ENCODE measurements around the gene MT1B. TPM values are rescaled to one million over a fixed set of nuclear protein-coding genes. Genes with fewer than 3 reads are reported as not detected.
A peak's percentile ranks its signal among the peaks of the same experiment; 100 is the strongest.

Gene MT1B
- total RNA-seq, 2 donors from 2014 or later, result not detected

DNA sequence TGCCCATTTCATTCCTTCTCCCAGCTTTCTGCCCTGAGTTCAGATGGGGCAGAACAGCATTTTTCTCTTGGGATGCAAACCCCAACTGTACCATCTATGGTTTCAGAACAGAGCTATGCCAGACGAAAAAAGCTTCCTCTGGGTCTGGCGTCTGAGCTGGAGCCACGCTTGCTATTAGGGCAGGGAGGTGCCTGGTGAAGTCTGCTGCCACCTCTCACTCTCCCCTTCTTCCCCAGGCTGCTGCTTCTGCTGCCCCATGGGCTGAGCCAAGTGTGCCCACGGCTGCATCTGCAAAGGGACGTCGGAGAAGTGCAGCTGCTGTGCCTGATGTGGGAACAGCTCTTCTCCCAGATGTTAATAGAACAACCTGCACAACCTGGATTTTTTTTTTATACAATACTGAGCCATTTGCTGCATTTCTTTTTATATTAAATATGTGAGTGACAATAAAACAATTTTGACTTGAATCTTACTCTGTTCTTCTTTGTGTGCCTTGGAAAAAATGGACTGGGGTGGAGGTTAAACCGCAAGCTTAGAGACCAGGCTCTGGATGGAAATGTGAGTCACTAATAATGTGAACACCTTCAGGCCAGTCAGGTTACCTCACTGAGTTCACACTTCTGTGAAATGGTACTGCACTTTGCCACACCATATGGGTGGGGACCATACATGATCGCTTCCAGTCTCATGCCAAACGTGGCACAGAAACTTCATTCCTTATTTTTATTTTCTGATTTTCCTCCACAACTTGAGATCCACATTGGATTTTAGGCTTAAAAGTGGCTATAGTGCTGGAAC lies 14.9 kb upstream of the MT1B start:
- peaks cover 100% of the 10 kb centered on the region for H3K27me3 Mint-ChIP-seq (ENCODE audit: insufficient read depth)
- Histone ChIP-seq H3K27ac (ENCODE audit: low read depth, low read length) (no peak overlapping the region), H3K4me3 (ENCODE audit: low read length) (no peak overlapping the region), H3K9ac (ENCODE audit: extremely low read depth, low read length, poor library complexity, severe bottlenecking) (no peak overlapping the region), H3K4me1 (ENCODE audit: control insufficient read depth, insufficient read depth, low read length) (no peaks in the 10 kb centered on the region), H3K36me3 (ENCODE audit: control insufficient read depth, insufficient read depth, low read length) (no peaks in the 10 kb centered on the region), H3K9me3 (ENCODE audit: control insufficient read depth, low read length) (no peaks in the 10 kb centered on the region), H3K27me3 (ENCODE audit: control insufficient read depth, insufficient read depth, low read length, poor library complexity, severe bottlenecking) (peaks cover 100% of the 10 kb centered on the region)
- no peaks in the 10 kb centered on the region for H3K36me3 Mint-ChIP-seq (ENCODE audit: low read depth)
- TF ChIP-seq, protein P1, sequence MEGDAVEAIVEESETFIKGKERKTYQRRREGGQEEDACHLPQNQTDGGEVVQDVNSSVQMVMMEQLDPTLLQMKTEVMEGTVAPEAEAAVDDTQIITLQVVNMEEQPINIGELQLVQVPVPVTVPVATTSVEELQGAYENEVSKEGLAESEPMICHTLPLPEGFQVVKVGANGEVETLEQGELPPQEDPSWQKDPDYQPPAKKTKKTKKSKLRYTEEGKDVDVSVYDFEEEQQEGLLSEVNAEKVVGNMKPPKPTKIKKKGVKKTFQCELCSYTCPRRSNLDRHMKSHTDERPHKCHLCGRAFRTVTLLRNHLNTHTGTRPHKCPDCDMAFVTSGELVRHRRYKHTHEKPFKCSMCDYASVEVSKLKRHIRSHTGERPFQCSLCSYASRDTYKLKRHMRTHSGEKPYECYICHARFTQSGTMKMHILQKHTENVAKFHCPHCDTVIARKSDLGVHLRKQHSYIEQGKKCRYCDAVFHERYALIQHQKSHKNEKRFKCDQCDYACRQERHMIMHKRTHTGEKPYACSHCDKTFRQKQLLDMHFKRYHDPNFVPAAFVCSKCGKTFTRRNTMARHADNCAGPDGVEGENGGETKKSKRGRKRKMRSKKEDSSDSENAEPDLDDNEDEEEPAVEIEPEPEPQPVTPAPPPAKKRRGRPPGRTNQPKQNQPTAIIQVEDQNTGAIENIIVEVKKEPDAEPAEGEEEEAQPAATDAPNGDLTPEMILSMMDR (conservative IDR thresholded peaks at IDR 0.05), result no peak
- no peak overlapping the region for H3K4me3 Mint-ChIP-seq
- DNase-seq, result no peak
- H3K4me1 Mint-ChIP-seq, result peaks cover 17% of the 10 kb centered on the region
- H3K27ac Mint-ChIP-seq, result no peak overlapping the region
- no peaks in the 10 kb centered on the region for H3K9me3 Mint-ChIP-seq
- WGBS, 2 experiments (ENCODE audit: insufficient coverage in 1 of 2, insufficient read length in 1 of 2), result 19 to 37% methylated on average over 3 to 9 of the region's 9 CpGs

DNA sequence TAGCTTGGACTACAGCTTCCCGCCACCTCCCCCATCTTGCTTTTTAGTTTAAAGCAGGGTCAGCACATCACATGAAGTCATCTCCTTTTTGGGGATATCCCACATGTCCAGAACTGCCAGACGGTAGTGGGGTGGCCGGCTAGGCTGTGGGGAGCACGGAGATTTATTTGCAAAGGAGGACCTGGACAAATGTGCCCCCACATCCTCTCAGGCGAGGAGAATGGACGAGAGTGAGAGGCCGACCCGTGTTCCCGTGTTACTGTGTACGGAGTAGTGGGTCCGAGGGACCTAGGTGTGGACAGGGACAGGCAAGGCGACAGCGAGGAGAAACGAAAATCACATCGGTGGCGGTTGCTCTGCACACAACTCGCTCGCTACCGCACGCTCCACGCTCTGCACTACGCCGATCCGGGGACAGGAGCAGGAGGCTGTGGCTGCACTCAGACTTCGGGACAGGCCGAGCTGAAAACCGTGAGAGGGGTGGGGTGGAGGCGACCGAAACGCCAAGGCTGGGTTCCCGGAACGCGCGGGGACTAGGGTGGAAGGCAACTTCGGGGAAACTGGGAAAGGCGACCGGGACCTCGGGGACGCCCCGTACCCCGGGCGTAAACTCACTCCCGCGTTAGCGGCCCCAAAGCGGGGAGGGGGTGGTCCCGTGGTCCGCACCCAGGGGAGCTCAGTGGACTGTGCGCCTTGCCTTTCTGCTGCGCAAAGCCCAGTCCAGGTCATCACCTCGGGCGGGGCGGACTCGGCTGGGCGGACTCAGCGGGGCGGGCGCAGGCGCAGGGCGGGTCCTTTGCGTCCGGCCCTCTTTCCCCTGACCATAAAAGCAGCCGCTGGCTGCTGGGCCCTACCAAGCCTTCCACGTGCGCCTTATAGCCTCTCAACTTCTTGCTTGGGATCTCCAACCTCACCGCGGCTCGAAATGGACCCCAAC lies 13.6 kb upstream of the MT1B start, which contains the start of gene MT1A:
Gene MT1A, plus strand, starts transcription at position 853 of the 937 bp plus-strand sequence. Its CDS starts 73 bp downstream, at position 926.
- no peaks in the 10 kb centered on the region for H3K36me3 ChIP-seq (ENCODE audit: control insufficient read depth, insufficient read depth, low read length)
- peak within 1 kb of the TSS; percentile 70 for H3K4me3 ChIP-seq (ENCODE audit: low read length)
- H3K27me3 ChIP-seq (ENCODE audit: control insufficient read depth, insufficient read depth, low read length, poor library complexity, severe bottlenecking), result peaks cover 100% of the 10 kb centered on the region
- H3K9me3 ChIP-seq (ENCODE audit: control insufficient read depth, low read length), result no peaks in the 10 kb centered on the region
- peak within 1 kb of the TSS; percentile 49 for H3K4me3 Mint-ChIP-seq
- TF ChIP-seq, protein P1 (conservative IDR thresholded peaks at IDR 0.05), result no peak
- H3K27ac ChIP-seq (ENCODE audit: low read depth, low read length), result no peak within 1 kb of the TSS
- no peak within 1 kb of the TSS for H3K9ac ChIP-seq (ENCODE audit: extremely low read depth, low read length, poor library complexity, severe bottlenecking)
- H3K4me1 ChIP-seq (ENCODE audit: control insufficient read depth, insufficient read depth, low read length), result no peaks in the 10 kb centered on the region
- DNase-seq, result peak; percentile 88
- H3K27ac Mint-ChIP-seq, result no peak within 1 kb of the TSS
- H3K27me3 Mint-ChIP-seq (ENCODE audit: insufficient read depth), result peaks cover 100% of the 10 kb centered on the region
- peaks cover 15% of the 10 kb centered on the region for H3K4me1 Mint-ChIP-seq
- H3K36me3 Mint-ChIP-seq (ENCODE audit: low read depth), result no peaks in the 10 kb centered on the region
- WGBS, 2 experiments (ENCODE audit: insufficient coverage in 1 of 2, insufficient read length in 1 of 2), result 5 to 6% methylated on average over 21 to 68 of the region's 68 CpGs
- no peaks in the 10 kb centered on the region for H3K9me3 Mint-ChIP-seq

DNA sequence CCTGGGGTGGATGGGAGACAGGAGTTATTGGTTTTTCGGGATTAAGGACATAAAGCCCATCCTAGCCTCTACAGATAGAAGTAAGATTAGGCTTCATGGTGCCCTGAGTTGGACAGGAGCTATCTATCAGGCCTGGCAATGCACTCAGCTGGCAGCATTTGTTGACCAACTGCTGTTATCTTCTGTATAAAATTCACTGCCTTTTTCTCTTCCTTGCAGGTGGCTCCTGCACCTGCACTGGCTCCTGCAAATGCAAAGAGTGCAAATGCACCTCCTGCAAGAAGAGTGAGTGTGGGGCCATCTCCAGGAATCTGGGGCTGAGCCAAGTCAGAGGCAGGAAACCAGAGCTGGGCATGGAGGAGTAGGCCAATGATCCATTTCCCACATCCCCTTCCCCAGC lies 12.6 kb upstream of the MT1B start:
- Mint-ChIP-seq H3K27ac (no peak overlapping the region), H3K4me1 (peaks cover 21% of the 10 kb centered on the region), H3K9me3 (no peaks in the 10 kb centered on the region), H3K4me3 (no peak overlapping the region), H3K27me3 (ENCODE audit: insufficient read depth) (peaks cover 100% of the 10 kb centered on the region), H3K36me3 (ENCODE audit: low read depth) (no peaks in the 10 kb centered on the region)
- TF ChIP-seq, protein P1 (conservative IDR thresholded peaks at IDR 0.05), result no peak
- H3K4me1 ChIP-seq (ENCODE audit: control insufficient read depth, insufficient read depth, low read length), result no peaks in the 10 kb centered on the region
- H3K27ac ChIP-seq (ENCODE audit: low read depth, low read length), result no peak overlapping the region
- no peak for DNase-seq
- 73% methylated on average over 1 of the region's 1 CpG; no CpG with 5 or more reads in 1 of the 2 experiments for WGBS, 2 experiments (ENCODE audit: insufficient coverage in 1 of 2, insufficient read length in 1 of 2)
- H3K36me3 ChIP-seq (ENCODE audit: control insufficient read depth, insufficient read depth, low read length), result no peaks in the 10 kb centered on the region
- H3K9me3 ChIP-seq (ENCODE audit: control insufficient read depth, low read length), result no peaks in the 10 kb centered on the region
- H3K4me3 ChIP-seq (ENCODE audit: low read length), result no peak overlapping the region
- no peak overlapping the region for H3K9ac ChIP-seq (ENCODE audit: extremely low read depth, low read length, poor library complexity, severe bottlenecking)
- H3K27me3 ChIP-seq (ENCODE audit: control insufficient read depth, insufficient read depth, low read length, poor library complexity, severe bottlenecking), result peaks cover 100% of the 10 kb centered on the region

All from endodermal cell (in vitro differentiated cells).